ENCODE data around the gene F12.

Gene F12

DNA sequence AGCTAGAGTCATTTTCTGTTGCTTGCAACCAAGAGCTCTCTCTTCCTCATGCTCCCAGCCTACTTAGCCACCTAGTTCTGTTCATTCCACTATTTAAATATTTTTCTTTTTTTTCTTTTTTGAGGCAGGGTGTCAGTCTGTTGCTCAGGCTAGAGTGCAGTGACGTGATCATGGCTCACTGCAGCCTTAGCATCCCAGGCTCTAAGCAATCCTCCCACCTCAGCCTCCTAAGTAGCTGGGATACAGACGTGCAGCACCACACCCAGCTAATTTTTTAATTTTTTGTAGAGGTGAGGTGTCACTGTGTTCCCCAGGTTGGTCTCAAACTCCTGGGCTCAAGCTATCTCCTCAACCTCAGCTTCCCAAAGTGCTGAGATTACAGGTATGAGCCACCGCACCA, 5.1 kb upstream of the F12 start:
- DNase-seq (ENCODE audit: extremely low spot score) = no peak
- ChIA-PET POLR2A (no interaction called here), CTCF (interaction anchor here (1.0 to 23.4 kb wide), 9 partner anchors 9 to 45 kb away, joined by 3 to 549 read pairs (median 6); partner anchors contain the start of genes F12 and PRR7)
- TF ChIP-seq, protein P1, sequence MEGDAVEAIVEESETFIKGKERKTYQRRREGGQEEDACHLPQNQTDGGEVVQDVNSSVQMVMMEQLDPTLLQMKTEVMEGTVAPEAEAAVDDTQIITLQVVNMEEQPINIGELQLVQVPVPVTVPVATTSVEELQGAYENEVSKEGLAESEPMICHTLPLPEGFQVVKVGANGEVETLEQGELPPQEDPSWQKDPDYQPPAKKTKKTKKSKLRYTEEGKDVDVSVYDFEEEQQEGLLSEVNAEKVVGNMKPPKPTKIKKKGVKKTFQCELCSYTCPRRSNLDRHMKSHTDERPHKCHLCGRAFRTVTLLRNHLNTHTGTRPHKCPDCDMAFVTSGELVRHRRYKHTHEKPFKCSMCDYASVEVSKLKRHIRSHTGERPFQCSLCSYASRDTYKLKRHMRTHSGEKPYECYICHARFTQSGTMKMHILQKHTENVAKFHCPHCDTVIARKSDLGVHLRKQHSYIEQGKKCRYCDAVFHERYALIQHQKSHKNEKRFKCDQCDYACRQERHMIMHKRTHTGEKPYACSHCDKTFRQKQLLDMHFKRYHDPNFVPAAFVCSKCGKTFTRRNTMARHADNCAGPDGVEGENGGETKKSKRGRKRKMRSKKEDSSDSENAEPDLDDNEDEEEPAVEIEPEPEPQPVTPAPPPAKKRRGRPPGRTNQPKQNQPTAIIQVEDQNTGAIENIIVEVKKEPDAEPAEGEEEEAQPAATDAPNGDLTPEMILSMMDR (IDR thresholded peaks at IDR 0.05; ENCODE audit: control extremely low read depth, extremely low read depth, low read depth, missing control alignments) = no peak

DNA sequence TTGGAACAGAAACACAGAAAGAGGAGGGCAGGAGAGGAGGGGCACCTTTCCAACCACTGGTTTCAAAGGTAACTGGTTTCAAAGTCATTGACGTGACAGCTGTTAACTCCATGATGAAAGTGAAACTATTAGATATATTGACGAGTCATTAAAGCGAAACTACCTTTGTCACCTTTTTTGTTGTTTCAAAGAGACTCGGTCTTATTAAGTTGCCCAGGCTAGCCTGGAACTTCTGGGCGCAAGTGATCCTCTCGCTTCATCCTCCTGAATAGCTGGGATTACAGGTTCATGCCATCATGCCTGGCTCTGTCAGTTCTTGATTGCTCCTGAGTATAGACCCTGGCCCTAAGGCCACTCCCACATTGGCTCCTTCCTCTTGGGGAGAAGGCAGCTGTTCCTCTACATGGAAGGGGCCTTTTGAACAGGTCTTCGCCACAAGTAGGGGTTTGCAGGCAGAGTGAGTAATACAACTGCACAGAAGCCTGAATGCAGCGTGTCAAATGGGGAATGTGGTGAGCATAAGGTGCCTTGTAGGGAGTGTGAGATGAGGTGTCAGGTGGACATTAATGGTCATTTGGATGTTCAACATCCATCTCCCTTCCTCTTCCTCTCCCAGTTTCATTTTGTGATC, 3.4 kb upstream of the F12 start:
- DNase-seq (ENCODE audit: extremely low spot score) = no peak
- ChIA-PET CTCF (interaction anchor here (0.8 to 23.4 kb wide), 6 partner anchors 7 to 45 kb away, joined by 3 to 549 read pairs (median 17); partner anchors contain the start of genes F12 and PRR7), POLR2A (no interaction called here)
- TF ChIP-seq, protein P1 (IDR thresholded peaks at IDR 0.05; ENCODE audit: control extremely low read depth, extremely low read depth, low read depth, missing control alignments) = no peak

DNA sequence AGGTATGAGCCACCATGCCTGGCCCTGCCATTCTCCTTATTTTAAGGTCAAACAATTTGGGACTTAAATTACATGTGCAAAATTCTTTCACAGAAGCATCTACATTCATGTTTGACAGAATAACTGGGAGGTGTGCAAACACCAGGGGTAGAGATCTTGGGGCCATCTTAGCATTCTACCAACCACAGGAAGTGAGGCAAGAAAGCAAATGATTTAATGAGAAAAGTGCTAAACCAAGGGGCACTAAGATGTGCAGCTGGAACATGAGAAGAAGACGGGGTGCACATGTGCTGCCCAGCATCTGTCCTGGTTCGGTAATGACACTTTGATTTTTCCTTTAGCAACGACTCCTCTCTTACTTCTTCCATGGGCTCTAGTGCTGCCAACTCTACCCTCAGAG, 1.2 kb upstream of the F12 start:
- TF ChIP-seq, protein P1 (IDR thresholded peaks at IDR 0.05; ENCODE audit: control extremely low read depth, extremely low read depth, low read depth, missing control alignments) = no peak
- no peak for DNase-seq (ENCODE audit: extremely low spot score)
- CTCF ChIA-PET = interaction anchor here (21.8 kb wide), 1 partner anchor 35 kb away, joined by 549 read pairs; the partner anchor contains the start of gene PRR7
- POLR2A ChIA-PET = no interaction called here

DNA sequence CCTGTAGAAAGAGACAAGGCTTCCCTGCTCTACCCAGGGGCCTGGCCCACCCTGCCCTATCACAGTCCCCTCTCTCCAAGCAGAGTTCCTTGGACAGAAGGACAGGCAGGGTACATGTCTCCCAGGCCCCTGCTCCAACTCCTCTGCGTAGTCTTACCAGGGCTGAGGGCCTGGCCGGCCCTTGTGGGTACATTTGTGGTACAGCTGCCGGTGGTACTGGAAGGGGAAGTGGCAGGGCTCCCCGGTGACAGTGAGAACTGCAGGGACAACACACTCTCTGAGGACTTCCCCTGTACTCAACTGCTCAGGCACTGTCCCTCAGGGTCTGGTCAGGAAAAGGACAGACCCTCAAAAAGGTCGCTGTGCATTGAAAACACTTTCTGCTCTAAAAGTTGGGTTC, 3.6 kb downstream of the F12 start:
- TF ChIP-seq, protein P1 (IDR thresholded peaks at IDR 0.05; ENCODE audit: control extremely low read depth, extremely low read depth, low read depth, missing control alignments) = no peak
- ChIA-PET CTCF (interaction anchor here (1.2 to 21.8 kb wide), 11 partner anchors 16 to 292 kb away, joined by 3 to 549 read pairs (median 49); partner anchors contain the start of genes GRK6, PRR7 and SLC34A1), POLR2A (no interaction called here)

DNA sequence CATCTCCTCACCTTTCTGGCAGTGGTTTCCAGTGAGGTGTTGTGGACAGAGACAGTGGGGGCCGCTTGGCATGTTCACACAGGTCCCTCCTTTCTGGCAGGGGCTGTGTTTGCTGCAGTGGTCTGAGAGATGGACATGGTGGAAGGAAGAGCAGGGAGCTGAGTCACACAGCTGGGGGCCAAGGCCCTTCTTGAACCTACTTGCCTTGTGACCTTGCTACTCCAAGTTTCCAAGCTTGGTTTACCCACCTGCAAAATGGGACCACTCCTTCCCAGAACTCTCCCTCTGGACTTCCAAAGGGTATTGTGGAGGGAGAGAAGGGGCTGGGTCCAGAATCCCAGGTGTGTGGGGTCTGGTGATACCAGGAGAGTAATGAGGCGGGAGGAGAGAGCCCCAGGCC, 4.1 kb downstream of the F12 start:
- DNase-seq (ENCODE audit: extremely low spot score) = no peak
- POLR2A ChIA-PET = no interaction called here
- CTCF ChIA-PET = interaction anchor here (1.0 to 21.8 kb wide), 18 partner anchors 15 to 291 kb away, joined by 3 to 549 read pairs (median 28); partner anchors contain the start of genes DOK3, GRK6, PRR7 and RGS14
- TF ChIP-seq, protein P1 (IDR thresholded peaks at IDR 0.05; ENCODE audit: control extremely low read depth, extremely low read depth, low read depth, missing control alignments) = no peak

More for the DNA sequence above, 3.6 kb downstream of the F12 start:
- no peak for DNase-seq (ENCODE audit: extremely low spot score)

DNA sequence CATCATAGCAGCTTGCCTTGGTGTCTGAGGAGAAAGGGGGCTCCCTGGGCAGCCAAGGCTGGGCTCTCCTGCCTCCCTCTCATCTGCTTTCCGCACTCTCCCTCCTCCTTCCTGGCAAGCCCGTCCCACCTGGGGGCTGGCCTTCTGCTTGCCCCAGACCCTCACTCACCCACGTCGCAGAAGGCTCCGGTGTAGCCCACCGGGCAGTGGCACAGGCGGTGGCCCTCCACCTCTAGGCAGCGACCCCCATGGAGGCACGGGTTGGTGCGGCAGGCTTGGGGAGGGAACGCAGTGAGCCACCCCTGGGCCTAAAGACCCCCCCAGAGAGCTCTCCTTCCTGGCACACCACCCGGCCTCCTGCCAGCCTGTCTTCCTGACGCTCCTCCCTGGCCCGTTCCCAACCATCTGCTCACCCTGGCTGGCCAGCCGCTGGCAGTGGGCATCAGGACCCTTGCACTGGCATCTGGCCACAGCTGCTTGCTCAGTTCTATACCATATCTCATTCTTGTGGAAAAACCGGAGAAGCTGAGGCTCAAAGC, 4.7 kb downstream of the F12 start:
- TF ChIP-seq, protein P1 (IDR thresholded peaks at IDR 0.05; ENCODE audit: control extremely low read depth, extremely low read depth, low read depth, missing control alignments) = no peak
- no peak for DNase-seq (ENCODE audit: extremely low spot score)
- ChIA-PET CTCF (interaction anchor here (0.6 to 21.8 kb wide), 41 partner anchors 15 to 333 kb away, joined by 3 to 549 read pairs (median 10); partner anchors contain the start of genes DOK3, GRK6, LMAN2 and PDLIM7), POLR2A (interaction anchor here (1.3 to 1.6 kb wide), 4 partner anchors 21 to 50 kb away, joined by 3 to 10 read pairs (median 6); partner anchors contain the start of gene PRR7)

Measured in GM10248 (cell line).